Measurements from ENCODE around the gene NUPR2.
"Not testable (repeated sequence)": the region's sequence is repeated elsewhere in the genome, so short reads cannot be mapped to it uniquely, and the experiment has no call there.

Gene NUPR2

DNA sequence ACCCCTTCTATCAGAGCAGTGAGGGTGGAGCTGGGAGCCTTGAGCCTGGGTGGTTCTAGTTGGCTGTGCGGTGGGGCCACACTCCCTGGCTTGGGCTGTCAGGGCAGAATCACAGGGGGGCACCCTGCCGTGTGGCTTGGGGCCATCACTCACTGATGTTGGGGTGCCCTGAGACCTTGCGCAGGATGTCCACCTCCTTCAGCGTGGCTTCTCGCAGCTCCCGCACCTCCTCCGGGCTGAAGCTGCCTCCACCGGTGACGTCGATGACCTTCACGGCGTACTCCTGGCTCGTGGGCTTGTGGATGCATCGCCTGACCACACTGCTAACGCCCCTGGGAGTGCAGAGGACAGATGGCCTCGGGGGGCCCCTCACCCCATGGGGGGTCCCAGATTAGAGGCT lies 28.8 kb downstream of the NUPR2 start:
- DNase-seq (ENCODE audit: low read depth in 2 of 3, low spot score in 1 of 3): no peak

DNA sequence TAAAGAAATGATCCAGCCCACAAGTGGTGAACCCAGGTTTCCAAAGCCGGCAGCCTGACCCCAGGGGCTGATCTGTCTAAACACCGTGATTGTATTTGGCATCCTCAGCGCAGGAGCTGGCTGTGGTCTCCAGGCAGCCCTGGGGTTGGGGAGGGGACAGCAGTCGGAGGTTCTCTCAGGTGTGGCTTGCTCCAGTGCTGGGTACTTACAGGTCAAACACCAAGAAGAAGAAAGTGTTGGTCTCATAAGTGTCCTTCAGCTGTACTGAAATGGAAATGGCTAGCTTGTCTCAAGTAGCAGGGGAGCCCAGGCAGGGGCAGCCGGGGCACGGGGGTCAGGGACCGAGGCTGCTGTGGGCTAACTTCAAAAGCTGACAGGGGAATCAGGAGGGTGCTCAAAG lies 29.5 kb downstream of the NUPR2 start:
- no peak for DNase-seq (ENCODE audit: low read depth in 2 of 3, low spot score in 1 of 3)

DNA sequence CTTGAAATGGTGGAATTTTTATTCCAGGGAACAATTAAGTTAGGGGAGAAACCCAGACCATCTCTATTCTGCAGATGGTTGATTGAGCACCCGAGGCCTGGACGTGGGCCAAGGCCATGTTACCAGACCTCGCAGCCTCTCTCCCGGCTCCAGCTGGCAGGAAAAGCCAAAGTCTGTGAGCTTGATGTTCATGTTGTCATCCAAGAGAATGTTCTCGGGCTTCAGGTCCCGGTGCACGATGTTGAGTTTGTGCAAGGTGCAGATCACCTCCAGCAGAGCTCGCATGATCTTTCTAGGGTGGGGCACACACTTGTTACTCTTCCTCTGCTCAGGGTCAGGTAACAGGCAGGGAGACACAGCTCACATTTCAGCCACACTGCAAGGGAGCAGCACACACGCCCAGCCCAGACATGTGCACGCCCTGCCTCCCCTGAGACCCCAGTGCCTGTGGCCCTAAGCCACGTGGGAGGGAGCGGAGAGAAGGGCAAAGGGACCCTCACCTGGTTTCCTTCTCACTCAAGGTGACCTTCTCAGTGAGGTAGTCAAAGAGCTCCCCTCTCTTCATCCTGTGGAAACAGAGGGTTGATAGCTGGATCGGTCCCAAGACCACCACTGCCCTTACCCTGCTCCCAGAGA lies 32.9 kb downstream of the NUPR2 start:
- no peak for DNase-seq (ENCODE audit: low read depth in 2 of 3, low spot score in 1 of 3)

DNA sequence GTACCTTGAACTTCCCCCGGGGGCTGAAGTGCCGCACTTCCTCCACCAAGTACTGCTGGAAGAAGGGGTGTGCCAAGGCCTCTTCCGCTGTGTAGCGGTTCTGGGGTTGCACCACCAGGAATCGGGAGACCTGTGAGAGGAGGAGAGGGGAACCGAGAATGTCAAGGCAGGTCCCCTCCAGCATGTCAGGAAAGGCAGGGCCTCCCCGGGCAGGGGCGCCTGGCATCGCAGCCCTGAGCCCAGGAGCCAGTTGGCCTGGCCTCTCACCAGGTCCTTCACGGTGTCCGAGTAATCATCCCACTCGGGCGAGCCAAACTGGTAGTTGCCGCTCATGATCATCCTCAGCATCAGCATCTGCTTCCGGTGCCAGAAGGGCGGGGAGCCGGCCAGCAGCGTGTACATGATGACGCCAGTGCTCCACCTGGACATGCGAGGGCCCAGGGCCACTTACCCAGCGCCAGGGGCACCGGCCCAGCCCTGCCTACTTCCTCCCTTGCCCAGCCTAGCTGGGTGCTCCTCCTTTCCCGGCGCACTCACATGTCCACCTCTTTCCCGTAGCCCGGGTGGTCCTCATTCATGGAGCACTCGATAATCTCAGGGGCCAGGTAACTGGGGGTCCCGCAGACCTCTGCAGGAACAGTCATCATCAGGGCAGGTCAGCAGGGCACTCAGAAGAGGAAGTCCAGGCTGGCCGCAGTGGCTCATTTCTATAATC lies 34.4 kb downstream of the NUPR2 start:
- DNase-seq (ENCODE audit: low read depth in 2 of 3, low spot score in 1 of 3): no peak

DNA sequence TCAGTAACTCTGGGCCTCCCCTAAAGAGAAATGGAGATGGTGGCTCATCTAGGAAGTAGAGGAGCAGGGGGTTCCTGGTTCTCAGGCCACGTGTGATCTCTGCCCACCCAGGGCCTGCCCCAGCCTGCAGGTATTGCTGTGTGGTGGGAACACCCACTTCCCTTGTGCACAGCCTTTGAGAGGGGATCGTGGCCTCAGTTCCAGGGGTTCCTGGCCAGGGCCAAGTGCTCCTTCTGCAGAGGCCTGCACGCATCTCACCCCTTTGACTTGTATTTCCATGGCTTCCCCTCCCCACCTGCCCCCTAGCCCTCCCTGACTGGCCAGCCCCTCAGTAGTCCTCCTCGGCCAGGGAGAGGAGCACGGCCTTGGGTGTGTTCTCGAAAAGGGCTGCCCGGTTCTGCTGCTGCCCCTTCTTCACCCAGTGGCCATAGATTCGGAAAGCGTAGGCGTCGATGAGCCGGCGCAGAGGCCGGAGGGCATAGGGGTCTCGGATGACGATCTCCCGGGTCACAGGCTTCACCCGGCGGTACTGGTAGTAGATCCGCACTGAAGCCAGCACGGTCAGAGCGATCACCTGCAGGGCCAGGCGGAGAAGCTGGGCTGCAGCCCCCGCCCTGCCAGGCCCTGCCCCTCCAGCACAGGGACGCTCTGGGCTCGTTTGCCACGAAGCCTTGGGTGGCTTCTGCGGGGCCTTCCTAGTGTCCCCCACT lies 35.3 kb downstream of the NUPR2 start:
- DNase-seq (ENCODE audit: low read depth in 2 of 3, low spot score in 1 of 3): not testable (repeated sequence)

DNA sequence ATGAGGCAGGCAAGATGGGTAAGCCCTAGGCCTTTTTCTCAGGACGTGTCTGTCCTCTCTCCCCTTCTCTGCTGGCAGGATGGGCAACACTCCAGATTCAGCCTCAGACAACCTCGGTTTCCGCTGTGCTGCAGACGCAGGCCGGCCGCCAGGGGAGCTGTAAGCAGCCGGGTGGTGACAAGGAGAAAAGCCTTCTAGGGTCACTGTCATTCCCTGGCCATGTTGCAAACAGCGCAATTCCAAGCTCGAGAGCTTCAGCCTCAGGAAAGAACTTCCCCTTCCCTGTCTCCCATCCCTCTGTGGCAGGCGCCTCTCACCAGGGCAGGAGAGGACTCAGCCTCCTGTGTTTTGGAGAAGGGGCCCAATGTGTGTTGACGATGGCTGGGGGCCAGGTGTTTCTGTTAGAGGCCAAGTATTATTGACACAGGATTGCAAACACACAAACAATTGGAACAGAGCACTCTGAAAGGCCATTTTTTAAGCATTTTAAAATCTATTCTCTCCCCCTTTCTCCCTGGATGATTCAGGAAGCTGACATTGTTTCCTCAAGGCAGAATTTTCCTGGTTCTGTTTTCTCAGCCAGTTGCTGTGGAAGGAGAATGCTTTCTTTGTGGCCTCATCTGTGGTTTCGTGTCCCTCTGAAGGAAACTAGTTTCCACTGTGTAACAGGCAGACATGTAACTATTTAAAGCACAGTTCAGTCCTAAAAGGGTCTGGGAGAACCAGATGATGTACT lies 36.6 kb downstream of the NUPR2 start:
- no peak for DNase-seq (ENCODE audit: low read depth in 2 of 3, low spot score in 1 of 3)

DNA sequence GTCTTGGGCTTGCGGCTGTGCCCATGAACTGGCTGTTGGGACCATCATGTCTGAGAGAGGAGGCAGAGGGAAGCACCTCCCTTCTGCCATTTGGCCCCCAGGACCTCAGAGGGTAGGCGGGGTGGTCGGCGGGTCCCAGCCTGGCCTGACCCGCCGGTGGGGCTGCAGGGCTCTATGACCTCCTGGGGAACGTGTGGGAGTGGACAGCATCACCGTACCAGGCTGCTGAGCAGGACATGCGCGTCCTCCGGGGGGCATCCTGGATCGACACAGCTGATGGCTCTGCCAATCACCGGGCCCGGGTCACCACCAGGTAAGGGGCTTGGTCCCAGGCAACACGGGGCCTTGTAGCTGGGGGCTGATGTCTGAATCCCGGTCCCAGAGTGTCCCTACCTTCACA lies 38.0 kb downstream of the NUPR2 start:
- no peak for DNase-seq (ENCODE audit: low read depth in 2 of 3, low spot score in 1 of 3)

DNA sequence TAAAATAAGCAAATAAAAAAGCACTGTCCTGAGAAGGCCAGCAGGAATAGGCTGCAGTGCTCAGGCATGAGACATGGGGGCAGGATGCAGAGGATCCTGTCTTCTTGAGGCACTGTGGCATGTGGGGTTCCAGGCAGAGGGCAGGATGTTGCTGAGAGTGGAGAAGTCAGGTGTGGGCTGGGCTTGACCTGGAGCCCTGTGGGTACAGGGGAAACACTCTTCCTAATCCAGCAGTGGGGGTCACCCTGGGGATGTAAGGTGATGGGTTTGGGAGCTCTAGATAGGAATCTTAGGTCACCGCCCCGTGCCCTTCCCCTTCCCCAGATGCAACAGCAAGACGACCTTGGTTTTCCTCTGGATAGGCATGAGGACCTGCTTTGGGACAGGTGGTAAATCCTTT lies 38.5 kb downstream of the NUPR2 start:
- no peak for DNase-seq (ENCODE audit: low read depth in 2 of 3, low spot score in 1 of 3)

DNA sequence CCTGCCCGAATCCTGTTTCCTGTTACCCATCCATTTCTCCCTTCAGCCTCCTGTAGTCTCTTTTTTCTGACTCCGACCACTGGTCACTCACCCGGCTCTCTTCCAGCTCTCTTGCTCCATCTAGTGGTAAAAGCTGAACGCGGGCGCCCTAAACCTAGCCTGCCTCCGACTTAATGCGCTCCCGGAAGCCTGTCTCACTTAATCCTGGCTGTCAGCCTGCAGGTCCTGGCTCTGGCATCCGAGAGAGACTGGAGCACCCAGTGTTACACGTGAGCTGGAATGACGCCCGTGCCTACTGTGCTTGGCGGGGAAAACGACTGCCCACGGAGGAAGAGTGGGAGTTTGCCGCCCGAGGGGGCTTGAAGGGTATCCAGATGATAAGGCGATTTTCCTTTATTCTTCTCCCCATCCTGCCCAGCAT lies 41.8 kb downstream of the NUPR2 start:
- DNase-seq (ENCODE audit: low read depth in 2 of 3, low spot score in 1 of 3): peak; percentile 48 to 83 (median 62)

DNA sequence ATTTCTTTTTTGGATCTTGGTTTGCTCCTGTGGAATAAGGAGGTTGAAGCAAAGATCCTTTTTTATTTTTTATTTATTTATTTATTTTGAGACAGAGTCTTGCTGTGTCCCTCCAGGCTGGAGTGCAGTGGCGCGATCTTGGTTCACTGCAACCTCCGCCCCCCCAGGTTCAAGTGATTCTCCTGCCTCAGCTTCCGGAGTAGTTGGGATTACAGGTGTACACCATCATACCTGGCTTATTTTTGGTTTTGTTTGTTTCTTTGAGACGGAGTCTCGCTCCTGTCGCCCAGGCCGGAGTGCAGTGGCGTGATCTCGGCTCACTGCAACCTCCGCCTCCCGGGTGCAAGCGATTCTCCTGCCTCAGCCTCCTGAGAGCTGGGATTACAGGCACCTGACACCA lies 49.8 kb downstream of the NUPR2 start:
- DNase-seq (ENCODE audit: low read depth in 2 of 3, low spot score in 1 of 3): not testable (repeated sequence)

Measured in stimulated activated CD4-positive, alpha-beta T cell treated with anti-CD3 and anti-CD28 coated beads, Interleukin-12 subunit alpha, Interleukin-12 subunit beta, amount 100 ng/mL, for 48 hours (primary cell).